HCT116 (cell line): ENCODE results near the gene ARMH3.

Experiments used
- CEBPB ChIP-seq: IDR thresholded peaks from 2 replicates; pipeline ENCODE4 v1.6.1; 2012; ENCODE audit warnings: low read depth
- CTCF ChIP-seq, 3 experiments: fragments of 200-600 bp in 1 of 3; sonication (generic) in 1 of 3; IDR thresholded peaks in 2 of 3; conservative IDR thresholded peaks in 1 of 3; 2 replicates each; pipeline ENCODE4 v1.5.1; 2012 to 2017; ENCODE audit warnings: low read depth in 2 of 3, low read length in 2 of 3, antibody characterized with exemption in 1 of 3, borderline replicate concordance in 1 of 3, control low read depth in 1 of 3, mild to moderate bottlenecking in 1 of 3, mixed read lengths in 1 of 3, mixed run types in 1 of 3, moderate library complexity in 1 of 3; ENCODE audit not compliant: insufficient read depth in 1 of 3
- JUND ChIP-seq: IDR thresholded peaks from 2 replicates; pipeline ENCODE4 v1.6.1; 2012
- POLR2A ChIP-seq: IDR thresholded peaks from 2 replicates; pipeline ENCODE4 v1.7.0; 2011; ENCODE audit warnings: borderline replicate concordance; ENCODE audit not compliant: insufficient read depth, insufficient read length; ENCODE audit errors: extremely low read depth

DNA sequence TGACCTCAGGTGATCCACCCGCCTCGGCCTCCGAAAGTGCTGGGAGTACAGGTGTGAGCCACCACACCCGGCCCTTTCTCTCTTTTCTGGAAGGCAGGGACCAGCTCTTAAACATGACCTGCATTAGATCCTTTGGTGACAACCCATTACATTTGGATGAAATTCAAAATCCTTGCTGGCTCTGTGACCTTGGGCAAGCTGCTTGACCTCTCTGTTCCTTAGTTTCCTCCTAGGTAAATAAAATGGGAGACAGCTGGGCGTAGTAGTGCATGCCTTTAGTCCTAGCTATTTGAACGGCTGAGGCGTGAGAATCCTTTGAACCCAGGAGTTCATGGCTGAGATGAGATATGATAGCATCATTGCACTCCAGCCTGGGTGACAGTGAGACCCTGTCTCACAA lies 40.5 kb upstream of the ARMH3 start:
- TF ChIP-seq POLR2A, result no peak
- TF ChIP-seq JUND, result no peak
- no peak for TF ChIP-seq CTCF (IDR thresholded peaks at IDR 0.05 in 2 of 3, conservative IDR thresholded peaks at IDR 0.05 in 1 of 3; ENCODE audit: borderline replicate concordance in 1 of 3, insufficient read depth in 1 of 3, low read depth in 2 of 3, low read length in 2 of 3)
- TF ChIP-seq CEBPB, result no peak
